WTC11 (cell line): ENCODE data around the gene HAPLN1. TPM values are rescaled to one million over a fixed set of nuclear protein-coding genes. Genes with fewer than 3 reads are reported as not detected.

ENCODE experiments used
- ATAC-seq: fragments of 200-7000 bp; cut with Tn5 transposase; 2 replicates; pipeline ENCODE4 v1.10.0; 2021; ENCODE audit warnings: mild to moderate bottlenecking, moderate library complexity
- CTCF ChIA-PET: fragments of 300-600 bp; sonication (Branson Sonifier 250); formaldehyde crosslinking; loops from one replicate; lab custom pipeline; 2021; ENCODE audit warnings: antibody characterized with exemption; lab: Charles Lee
- POLR2A ChIA-PET: fragments of 350-600 bp; sonication (Branson Sonifier 250); formaldehyde crosslinking; loops from one replicate; lab custom pipeline; 2021; ENCODE audit warnings: antibody characterized with exemption; lab: Charles Lee
- DNase-seq: peaks from one replicate; pipeline ENCODE4 v3.0.0; 2021; ENCODE audit warnings: low spot score
- H3K27ac Mint-ChIP-seq: 2 replicates; pipeline ENCODE4 v1.8.0; 2021; ENCODE audit warnings: mixed read lengths
- H3K27me3 Mint-ChIP-seq: 2 replicates; pipeline ENCODE4 v1.8.0; 2021; ENCODE audit warnings: low read depth, mild to moderate bottlenecking, moderate library complexity, mixed read lengths
- H3K36me3 Mint-ChIP-seq: 2 replicates; pipeline ENCODE4 v1.8.0; 2021; ENCODE audit warnings: mixed read lengths
- H3K4me1 Mint-ChIP-seq: 2 replicates; pipeline ENCODE4 v1.8.0; 2022; ENCODE audit warnings: mixed read lengths
- H3K4me3 Mint-ChIP-seq: 2 replicates; pipeline ENCODE4 v1.8.0; 2021; ENCODE audit warnings: mild to moderate bottlenecking, moderate library complexity, mixed read lengths
- H3K9me3 Mint-ChIP-seq: 2 replicates; pipeline ENCODE4 v1.8.0; 2021; ENCODE audit warnings: mixed read lengths
- CREB1 ChIP-seq: sonication (generic); formaldehyde crosslinking; IDR thresholded peaks from 2 replicates; pipeline ENCODE4 v1.8.0; 2023; ENCODE audit warnings: mild to moderate bottlenecking, missing genetic modification reagents
- CREM ChIP-seq: sonication (generic); formaldehyde crosslinking; IDR thresholded peaks from 2 replicates; pipeline ENCODE4 v1.8.1; 2022; ENCODE audit warnings: mild to moderate bottlenecking, missing genetic modification reagents, moderate library complexity
- ELF4 ChIP-seq: sonication (generic); formaldehyde crosslinking; IDR thresholded peaks from 2 replicates; pipeline ENCODE4 v1.8.1; 2022; ENCODE audit warnings: low read depth, mild to moderate bottlenecking, moderate library complexity, missing genetic modification reagents
- FOXJ3 ChIP-seq: sonication (generic); formaldehyde crosslinking; IDR thresholded peaks from 2 replicates; pipeline ENCODE4 v1.9.0; 2021; ENCODE audit warnings: missing genetic modification reagents, mild to moderate bottlenecking, borderline replicate concordance
- GRHL2 ChIP-seq: fragments of 250-450 bp; sonication (Bioruptor Pico); IDR thresholded peaks from 2 replicates; pipeline ENCODE4 v1.8.0; 2022; ENCODE audit warnings: mild to moderate bottlenecking, moderate library complexity; ENCODE audit not compliant: insufficient replicate concordance, severe bottlenecking
- JAZF1 ChIP-seq: fragments of 250-450 bp; sonication (Bioruptor Pico); IDR thresholded peaks from 2 replicates; pipeline ENCODE4 v1.9.0; 2021; ENCODE audit warnings: moderate library complexity, mild to moderate bottlenecking, inconsistent platforms
- NFATC4 ChIP-seq: fragments of 250-450 bp; sonication (Bioruptor Pico); IDR thresholded peaks from 2 replicates; pipeline ENCODE4 v1.9.0; 2021; ENCODE audit warnings: mild to moderate bottlenecking
- NFE2L1 ChIP-seq: sonication (generic); formaldehyde crosslinking; IDR thresholded peaks from 2 replicates; pipeline ENCODE4 v1.8.1; 2023; ENCODE audit warnings: missing genetic modification reagents
- NR2C2 ChIP-seq: sonication (generic); formaldehyde crosslinking; IDR thresholded peaks from 2 replicates; pipeline ENCODE4 v1.8.0; 2022; ENCODE audit warnings: mild to moderate bottlenecking, missing genetic modification reagents
- SMAD4 ChIP-seq: sonication (generic); formaldehyde crosslinking; IDR thresholded peaks from 2 replicates; pipeline ENCODE4 v1.8.0; 2022; ENCODE audit warnings: mild to moderate bottlenecking, missing genetic modification reagents
- SP1 ChIP-seq: sonication (generic); formaldehyde crosslinking; conservative IDR thresholded peaks from 2 replicates; pipeline ENCODE4 v1.8.1; 2022; ENCODE audit warnings: missing genetic modification reagents
- TCF7 ChIP-seq: sonication (generic); formaldehyde crosslinking; IDR thresholded peaks from 2 replicates; pipeline ENCODE4 v1.8.0; 2022; ENCODE audit warnings: mild to moderate bottlenecking, low read depth, missing genetic modification reagents, moderate library complexity
- TEAD4 ChIP-seq: sonication (generic); formaldehyde crosslinking; IDR thresholded peaks from 2 replicates; pipeline ENCODE4 v1.8.0; 2022; ENCODE audit warnings: mild to moderate bottlenecking, missing genetic modification reagents
- ZNF138 ChIP-seq: sonication (generic); formaldehyde crosslinking; conservative IDR thresholded peaks from 2 replicates; pipeline ENCODE4 v1.8.1; 2022; ENCODE audit warnings: mild to moderate bottlenecking, moderate library complexity, missing genetic modification reagents
- ZNF232 ChIP-seq: sonication (generic); formaldehyde crosslinking; IDR thresholded peaks from 2 replicates; pipeline ENCODE4 v1.8.0; 2022; ENCODE audit warnings: mild to moderate bottlenecking, missing genetic modification reagents
- ZNF416 ChIP-seq: fragments of 250-450 bp; sonication (Bioruptor Pico); IDR thresholded peaks from 2 replicates; pipeline ENCODE4 v1.9.0; 2021; ENCODE audit warnings: mild to moderate bottlenecking, inconsistent platforms
- ZNF671 ChIP-seq: fragments of 250-450 bp; sonication (Bioruptor Pico); IDR thresholded peaks from 2 replicates; pipeline ENCODE4 v1.8.0; 2021; ENCODE audit warnings: mild to moderate bottlenecking
- total RNA-seq: library from RNA; stranded (reverse); gene quantifications from 3 replicates; pipeline ENCODE4 v1.2.3, GENCODE V29; 2021
- TF ChIP-seq, protein P1 (sequence below): fragments of 250-450 bp; sonication (Bioruptor Pico); IDR thresholded peaks from 2 replicates; pipeline ENCODE4 v1.9.0; 2021; ENCODE audit warnings: mild to moderate bottlenecking
- TF ChIP-seq, protein P2 (sequence below): sonication (generic); formaldehyde crosslinking; IDR thresholded peaks from 2 replicates; pipeline ENCODE4 v1.8.0; 2022; ENCODE audit warnings: mild to moderate bottlenecking, missing genetic modification reagents
- TF ChIP-seq, protein P3 (sequence below): sonication (generic); formaldehyde crosslinking; IDR thresholded peaks from 2 replicates; pipeline ENCODE4 v1.8.0; 2023; ENCODE audit warnings: mild to moderate bottlenecking, missing genetic modification reagents
- TF ChIP-seq, protein P4 (sequence below): sonication (generic); formaldehyde crosslinking; IDR thresholded peaks from 2 replicates; pipeline ENCODE4 v1.8.1; 2023; ENCODE audit warnings: mild to moderate bottlenecking, missing genetic modification reagents, moderate library complexity
- TF ChIP-seq, protein P5 (sequence below): sonication (generic); formaldehyde crosslinking; IDR thresholded peaks from 2 replicates; pipeline ENCODE4 v1.8.0; 2023; ENCODE audit warnings: missing genetic modification reagents
- TF ChIP-seq, protein P6 (sequence below): sonication (generic); formaldehyde crosslinking; IDR thresholded peaks from 2 replicates; pipeline ENCODE4 v1.8.1; 2023; ENCODE audit warnings: mild to moderate bottlenecking, missing genetic modification reagents

Gene HAPLN1
- total RNA-seq, 1 experiment from 2014 or later = 9.4 TPM

DNA sequence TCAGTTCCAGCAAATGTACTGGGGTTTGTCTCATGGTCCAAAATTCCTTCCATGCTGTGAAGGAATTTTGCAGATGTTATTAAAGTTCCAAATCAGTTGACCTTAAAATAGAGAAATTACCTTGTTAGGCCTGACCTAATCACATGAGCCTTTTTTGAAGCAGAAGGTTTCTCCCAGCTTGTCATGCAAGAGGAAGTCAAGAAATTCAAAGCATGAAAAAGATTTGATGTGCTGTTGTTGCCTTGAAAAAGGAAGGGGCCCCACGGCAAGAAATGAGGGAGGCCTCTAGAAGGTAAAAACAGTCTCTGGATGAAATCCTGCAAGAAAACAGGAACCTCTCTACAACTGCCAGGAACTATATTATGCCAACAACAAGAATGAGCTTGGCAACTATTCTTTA lies 24.2 kb upstream of the HAPLN1 start:
- H3K27me3 Mint-ChIP-seq = no peaks in the 10 kb centered on the region
- no peaks in the 10 kb centered on the region; the same call in 1 of the 2 replicates for H3K36me3 Mint-ChIP-seq
- ChIA-PET CTCF (no interaction called here), POLR2A (no interaction called here)
- no peak for ATAC-seq
- H3K9me3 Mint-ChIP-seq = peaks cover 16% of the 10 kb centered on the region
- TF ChIP-seq JAZF1 (CRISPR knock-in tag) (no peak), ELF4 (no peak), CREM (no peak), SMAD4 (CRISPR knock-in tag) (no peak), ZNF416 (CRISPR knock-in tag) (no peak), CREB1 (CRISPR knock-in tag) (no peak), ZNF671 (no peak), NFE2L1 (CRISPR knock-in tag) (no peak), NFATC4 (CRISPR knock-in tag) (no peak), NR2C2 (CRISPR knock-in tag) (no peak), TCF7 (CRISPR knock-in tag) (no peak)
- TF ChIP-seq, protein P1, sequence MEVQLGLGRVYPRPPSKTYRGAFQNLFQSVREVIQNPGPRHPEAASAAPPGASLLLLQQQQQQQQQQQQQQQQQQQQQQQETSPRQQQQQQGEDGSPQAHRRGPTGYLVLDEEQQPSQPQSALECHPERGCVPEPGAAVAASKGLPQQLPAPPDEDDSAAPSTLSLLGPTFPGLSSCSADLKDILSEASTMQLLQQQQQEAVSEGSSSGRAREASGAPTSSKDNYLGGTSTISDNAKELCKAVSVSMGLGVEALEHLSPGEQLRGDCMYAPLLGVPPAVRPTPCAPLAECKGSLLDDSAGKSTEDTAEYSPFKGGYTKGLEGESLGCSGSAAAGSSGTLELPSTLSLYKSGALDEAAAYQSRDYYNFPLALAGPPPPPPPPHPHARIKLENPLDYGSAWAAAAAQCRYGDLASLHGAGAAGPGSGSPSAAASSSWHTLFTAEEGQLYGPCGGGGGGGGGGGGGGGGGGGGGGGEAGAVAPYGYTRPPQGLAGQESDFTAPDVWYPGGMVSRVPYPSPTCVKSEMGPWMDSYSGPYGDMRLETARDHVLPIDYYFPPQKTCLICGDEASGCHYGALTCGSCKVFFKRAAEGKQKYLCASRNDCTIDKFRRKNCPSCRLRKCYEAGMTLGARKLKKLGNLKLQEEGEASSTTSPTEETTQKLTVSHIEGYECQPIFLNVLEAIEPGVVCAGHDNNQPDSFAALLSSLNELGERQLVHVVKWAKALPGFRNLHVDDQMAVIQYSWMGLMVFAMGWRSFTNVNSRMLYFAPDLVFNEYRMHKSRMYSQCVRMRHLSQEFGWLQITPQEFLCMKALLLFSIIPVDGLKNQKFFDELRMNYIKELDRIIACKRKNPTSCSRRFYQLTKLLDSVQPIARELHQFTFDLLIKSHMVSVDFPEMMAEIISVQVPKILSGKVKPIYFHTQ (CRISPR knock-in tag) = no peak
- TF ChIP-seq, protein P2, sequence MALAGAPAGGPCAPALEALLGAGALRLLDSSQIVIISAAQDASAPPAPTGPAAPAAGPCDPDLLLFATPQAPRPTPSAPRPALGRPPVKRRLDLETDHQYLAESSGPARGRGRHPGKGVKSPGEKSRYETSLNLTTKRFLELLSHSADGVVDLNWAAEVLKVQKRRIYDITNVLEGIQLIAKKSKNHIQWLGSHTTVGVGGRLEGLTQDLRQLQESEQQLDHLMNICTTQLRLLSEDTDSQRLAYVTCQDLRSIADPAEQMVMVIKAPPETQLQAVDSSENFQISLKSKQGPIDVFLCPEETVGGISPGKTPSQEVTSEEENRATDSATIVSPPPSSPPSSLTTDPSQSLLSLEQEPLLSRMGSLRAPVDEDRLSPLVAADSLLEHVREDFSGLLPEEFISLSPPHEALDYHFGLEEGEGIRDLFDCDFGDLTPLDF = no peak
- DNase-seq = no peak
- no peaks in the 10 kb centered on the region for H3K4me1 Mint-ChIP-seq
- H3K4me3 Mint-ChIP-seq = no peak overlapping the region
- H3K27ac Mint-ChIP-seq = no peak overlapping the region

DNA sequence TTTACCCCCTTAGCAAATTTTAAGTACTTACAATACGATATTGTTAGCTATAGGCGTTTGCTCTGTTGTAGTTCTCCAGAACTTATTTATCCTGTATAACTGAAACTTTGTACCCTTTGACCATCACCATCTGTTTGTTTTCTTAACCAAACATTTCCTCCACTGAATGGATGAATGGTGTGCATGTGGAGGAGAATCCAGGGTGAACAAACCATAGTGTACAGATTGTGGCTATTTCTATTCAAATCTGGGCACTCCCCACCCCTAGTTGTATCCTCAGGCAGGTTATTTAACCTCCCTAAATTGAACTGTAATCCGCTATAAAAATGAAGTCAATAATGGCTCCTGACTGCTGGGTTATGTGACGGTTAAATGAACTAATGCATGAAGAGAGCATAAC lies 21.4 kb upstream of the HAPLN1 start:
- no peak for ATAC-seq
- no peaks in the 10 kb centered on the region for H3K4me1 Mint-ChIP-seq
- no peak overlapping the region for H3K4me3 Mint-ChIP-seq
- CTCF ChIA-PET = interaction anchor here (1.2 kb wide), 1 partner anchor 20 kb away, joined by 3 read pairs; no protein-coding TSS in a partner anchor
- H3K36me3 Mint-ChIP-seq = no peaks in the 10 kb centered on the region; the same call in 1 of the 2 replicates
- POLR2A ChIA-PET = no interaction called here
- TF ChIP-seq, protein P3, sequence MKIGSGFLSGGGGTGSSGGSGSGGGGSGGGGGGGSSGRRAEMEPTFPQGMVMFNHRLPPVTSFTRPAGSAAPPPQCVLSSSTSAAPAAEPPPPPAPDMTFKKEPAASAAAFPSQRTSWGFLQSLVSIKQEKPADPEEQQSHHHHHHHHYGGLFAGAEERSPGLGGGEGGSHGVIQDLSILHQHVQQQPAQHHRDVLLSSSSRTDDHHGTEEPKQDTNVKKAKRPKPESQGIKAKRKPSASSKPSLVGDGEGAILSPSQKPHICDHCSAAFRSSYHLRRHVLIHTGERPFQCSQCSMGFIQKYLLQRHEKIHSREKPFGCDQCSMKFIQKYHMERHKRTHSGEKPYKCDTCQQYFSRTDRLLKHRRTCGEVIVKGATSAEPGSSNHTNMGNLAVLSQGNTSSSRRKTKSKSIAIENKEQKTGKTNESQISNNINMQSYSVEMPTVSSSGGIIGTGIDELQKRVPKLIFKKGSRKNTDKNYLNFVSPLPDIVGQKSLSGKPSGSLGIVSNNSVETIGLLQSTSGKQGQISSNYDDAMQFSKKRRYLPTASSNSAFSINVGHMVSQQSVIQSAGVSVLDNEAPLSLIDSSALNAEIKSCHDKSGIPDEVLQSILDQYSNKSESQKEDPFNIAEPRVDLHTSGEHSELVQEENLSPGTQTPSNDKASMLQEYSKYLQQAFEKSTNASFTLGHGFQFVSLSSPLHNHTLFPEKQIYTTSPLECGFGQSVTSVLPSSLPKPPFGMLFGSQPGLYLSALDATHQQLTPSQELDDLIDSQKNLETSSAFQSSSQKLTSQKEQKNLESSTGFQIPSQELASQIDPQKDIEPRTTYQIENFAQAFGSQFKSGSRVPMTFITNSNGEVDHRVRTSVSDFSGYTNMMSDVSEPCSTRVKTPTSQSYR (CRISPR knock-in tag) = no peak
- no peak for TF ChIP-seq SP1 (CRISPR knock-in tag)
- TF ChIP-seq ZNF138 (CRISPR knock-in tag) = no peak
- TF ChIP-seq ZNF232 (CRISPR knock-in tag) = no peak
- no peak for TF ChIP-seq NFE2L1 (CRISPR knock-in tag)
- TF ChIP-seq, protein P4, sequence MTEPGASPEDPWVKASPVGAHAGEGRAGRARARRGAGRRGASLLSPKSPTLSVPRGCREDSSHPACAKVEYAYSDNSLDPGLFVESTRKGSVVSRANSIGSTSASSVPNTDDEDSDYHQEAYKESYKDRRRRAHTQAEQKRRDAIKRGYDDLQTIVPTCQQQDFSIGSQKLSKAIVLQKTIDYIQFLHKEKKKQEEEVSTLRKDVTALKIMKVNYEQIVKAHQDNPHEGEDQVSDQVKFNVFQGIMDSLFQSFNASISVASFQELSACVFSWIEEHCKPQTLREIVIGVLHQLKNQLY = no peak
- no peak for TF ChIP-seq NR2C2 (CRISPR knock-in tag)
- TF ChIP-seq FOXJ3 (CRISPR knock-in tag) = no peak
- TF ChIP-seq, protein P5, sequence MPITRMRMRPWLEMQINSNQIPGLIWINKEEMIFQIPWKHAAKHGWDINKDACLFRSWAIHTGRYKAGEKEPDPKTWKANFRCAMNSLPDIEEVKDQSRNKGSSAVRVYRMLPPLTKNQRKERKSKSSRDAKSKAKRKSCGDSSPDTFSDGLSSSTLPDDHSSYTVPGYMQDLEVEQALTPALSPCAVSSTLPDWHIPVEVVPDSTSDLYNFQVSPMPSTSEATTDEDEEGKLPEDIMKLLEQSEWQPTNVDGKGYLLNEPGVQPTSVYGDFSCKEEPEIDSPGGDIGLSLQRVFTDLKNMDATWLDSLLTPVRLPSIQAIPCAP (CRISPR knock-in tag) = no peak
- TF ChIP-seq TEAD4 (CRISPR knock-in tag) = no peak
- TF ChIP-seq, protein P6, sequence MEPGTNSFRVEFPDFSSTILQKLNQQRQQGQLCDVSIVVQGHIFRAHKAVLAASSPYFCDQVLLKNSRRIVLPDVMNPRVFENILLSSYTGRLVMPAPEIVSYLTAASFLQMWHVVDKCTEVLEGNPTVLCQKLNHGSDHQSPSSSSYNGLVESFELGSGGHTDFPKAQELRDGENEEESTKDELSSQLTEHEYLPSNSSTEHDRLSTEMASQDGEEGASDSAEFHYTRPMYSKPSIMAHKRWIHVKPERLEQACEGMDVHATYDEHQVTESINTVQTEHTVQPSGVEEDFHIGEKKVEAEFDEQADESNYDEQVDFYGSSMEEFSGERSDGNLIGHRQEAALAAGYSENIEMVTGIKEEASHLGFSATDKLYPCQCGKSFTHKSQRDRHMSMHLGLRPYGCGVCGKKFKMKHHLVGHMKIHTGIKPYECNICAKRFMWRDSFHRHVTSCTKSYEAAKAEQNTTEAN (CRISPR knock-in tag) = no peak
- no peak for TF ChIP-seq GRHL2 (CRISPR knock-in tag)
- H3K27ac Mint-ChIP-seq = no peak overlapping the region
- no peaks in the 10 kb centered on the region for H3K27me3 Mint-ChIP-seq
- H3K9me3 Mint-ChIP-seq = no peaks in the 10 kb centered on the region
- DNase-seq = no peak
